CD1c-positive myeloid dendritic cell (primary cell): Measurements from ENCODE around the gene ERBB4.

Experiments used
- DNase-seq: peaks from one replicate; pipeline ENCODE4 v3.0.0-alpha.2; 2016; ENCODE audit errors: extremely low spot score

The ERBB4 gene

DNA sequence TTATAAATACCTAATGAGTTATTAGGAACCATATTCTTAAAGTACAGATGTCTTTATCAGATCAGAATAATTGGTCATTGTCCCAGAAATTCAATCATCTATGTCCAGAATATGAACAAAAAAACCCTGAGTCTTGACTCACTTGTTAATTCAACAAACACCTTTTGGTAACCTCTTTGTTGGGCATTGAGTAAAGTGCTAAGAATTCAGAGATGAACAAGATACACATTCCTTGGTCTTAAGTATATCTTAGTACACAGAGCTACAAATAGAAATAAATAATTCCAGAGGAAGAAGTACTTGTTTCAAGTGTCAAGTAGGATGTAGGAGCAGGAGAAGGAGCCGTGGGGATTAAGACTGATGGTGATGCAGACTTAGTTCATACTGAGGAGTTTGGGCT lies 1184.1 kb downstream of the ERBB4 start:
- no peak for DNase-seq

DNA sequence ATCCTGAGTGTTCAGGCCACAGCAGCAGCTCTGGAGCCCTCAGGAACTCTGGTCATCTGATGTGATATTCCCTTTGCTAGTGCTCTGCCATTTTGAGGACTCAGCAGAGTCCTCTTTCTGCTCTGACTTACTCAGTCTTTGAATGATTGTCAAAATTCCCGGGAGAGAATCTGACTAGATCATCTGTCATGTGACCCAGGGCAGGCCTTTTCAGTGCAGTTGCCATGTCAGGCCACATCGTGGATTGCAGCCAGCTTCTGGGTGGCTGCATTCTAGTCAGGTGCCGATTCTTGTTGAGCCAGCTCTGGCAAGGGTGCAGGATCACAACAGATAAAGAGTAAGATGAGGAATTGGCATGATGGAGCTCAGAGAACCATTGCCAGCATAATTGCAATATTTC lies 1186.6 kb downstream of the ERBB4 start:
- DNase-seq: no peak

DNA sequence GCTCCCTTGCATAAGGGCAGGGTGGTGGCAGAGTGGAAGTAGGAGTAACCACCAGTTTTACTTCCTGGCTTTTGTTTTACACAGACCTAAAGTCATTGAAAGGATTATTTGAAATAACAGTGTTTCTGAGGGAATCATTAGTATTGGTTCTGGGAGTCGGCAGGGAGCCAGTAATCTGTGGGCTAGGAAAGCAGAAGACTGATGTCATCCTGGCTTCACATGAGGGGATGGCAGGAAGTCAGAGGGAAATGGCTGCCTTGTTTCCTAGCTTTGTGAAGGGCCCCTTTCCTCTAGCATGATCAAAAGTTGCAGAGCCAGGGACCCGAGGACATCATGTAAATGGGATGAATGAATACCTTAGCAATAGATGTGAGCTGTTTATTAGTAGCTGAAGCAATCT lies 1189.6 kb downstream of the ERBB4 start:
- DNase-seq: no peak

DNA sequence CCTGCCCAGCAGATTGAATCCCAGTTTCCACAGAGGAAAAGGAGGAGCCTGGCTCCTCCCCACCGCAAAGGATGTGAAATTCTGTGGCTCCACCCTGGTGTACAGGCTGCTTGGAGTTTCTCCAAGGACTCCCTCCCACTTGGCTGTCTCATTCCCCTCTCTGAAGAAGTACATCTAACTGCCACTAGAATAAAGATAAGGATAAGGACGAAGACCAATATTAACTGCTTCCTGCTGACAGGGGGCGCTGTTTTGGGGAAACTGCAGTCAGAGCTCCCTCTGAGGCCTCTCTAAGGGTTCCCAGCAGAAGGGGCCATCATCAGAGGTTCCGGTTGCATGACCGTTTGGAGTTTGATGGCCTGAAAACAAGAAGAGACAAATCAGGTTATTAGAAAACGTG lies 1191.3 kb downstream of the ERBB4 start:
- DNase-seq: no peak

DNA sequence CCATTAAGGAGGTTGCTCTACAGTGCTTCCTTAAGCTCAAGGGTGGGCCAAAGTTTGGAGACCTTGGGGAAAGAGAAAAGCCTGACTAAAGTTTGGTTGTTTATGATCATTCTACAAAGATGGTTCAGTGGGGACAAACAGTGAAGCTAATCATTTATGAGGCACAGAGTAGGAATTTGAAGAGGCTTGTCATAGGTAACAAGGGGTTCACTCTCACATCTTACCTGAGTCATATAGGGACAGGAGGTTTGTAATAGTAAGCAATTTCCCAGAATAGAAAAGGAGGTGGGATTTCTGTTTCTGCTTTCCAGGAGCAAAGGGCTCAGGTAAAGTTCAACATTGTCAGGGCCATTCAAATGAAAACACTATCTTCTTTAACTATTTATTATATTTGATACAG lies 1194.3 kb downstream of the ERBB4 start:
- DNase-seq: no peak

DNA sequence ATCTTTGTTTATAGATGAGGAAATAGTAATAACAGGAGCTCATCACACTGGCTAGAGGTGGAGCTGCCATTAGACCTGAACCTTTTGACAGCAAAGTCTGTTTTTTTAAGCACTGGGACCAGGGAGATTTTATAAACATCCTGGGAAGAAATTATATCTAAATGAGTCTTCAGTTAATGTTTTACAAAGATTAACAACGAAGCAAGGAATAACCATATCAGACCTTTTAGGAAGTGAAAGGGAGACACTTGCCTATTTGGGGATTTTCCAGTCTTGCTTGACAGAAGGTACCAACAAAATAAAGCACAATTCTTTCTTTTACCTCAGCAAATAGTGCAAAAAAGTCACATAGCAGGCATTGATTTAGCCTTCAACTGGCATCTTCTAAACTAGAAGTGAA lies 1205.2 kb downstream of the ERBB4 start:
- no peak for DNase-seq

DNA sequence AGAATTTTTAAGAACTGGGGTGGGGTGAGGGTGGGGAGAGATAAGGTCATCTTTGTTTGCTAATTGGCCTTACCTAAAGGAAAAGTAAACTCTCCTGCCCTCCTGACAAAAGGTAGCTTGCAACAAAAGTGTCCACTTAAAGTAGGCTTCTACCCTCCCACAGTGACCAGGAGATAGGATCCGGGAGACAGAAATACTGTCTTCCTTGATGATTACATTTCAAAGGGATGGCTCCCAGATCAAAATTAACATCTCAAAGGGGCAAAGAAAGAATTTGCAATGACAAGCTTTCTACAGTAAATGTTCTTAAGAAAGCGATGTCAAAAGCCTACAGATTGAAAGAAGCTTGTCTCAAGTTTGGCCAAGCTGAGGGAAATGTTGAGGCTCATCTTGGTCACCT lies 1206.9 kb downstream of the ERBB4 start:
- no peak for DNase-seq

DNA sequence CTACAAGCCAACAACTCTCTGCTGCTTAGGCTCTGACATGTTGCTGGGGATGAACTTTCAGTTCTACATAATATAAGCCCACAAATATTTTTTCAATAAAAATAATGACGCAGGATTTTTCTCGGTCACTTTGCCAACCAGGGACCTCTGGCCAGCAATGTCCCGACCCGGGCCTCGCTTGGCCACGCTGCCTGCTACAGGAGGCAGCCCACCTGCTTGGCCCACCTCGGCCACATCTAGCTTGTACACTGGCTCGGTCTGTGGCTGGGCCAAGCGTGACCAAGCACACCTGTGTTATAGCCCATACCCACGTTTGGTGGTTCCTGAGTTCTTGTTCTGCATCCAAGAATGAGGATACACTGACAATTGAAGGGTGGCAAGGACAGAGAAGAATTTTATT lies 1208.7 kb downstream of the ERBB4 start:
- DNase-seq: no peak

DNA sequence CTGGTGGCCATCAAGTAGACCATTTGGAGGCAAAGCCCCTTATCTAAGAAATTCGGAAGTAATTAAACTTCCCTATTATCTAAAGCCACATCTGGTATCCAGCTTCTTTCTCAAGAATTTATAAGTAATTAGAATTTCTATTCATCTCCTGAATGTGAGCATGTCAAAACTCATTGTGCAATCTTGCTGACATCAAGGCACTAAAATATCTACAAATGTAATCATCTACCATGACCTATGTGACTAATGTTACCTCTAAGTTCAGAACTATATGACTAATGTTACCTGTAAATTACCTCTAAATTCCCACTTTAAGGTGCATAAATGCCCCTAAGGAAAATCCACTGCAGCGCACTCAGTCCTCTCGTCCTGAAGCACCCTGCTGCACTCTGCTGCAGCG lies 1209.2 kb downstream of the ERBB4 start:
- no peak for DNase-seq

DNA sequence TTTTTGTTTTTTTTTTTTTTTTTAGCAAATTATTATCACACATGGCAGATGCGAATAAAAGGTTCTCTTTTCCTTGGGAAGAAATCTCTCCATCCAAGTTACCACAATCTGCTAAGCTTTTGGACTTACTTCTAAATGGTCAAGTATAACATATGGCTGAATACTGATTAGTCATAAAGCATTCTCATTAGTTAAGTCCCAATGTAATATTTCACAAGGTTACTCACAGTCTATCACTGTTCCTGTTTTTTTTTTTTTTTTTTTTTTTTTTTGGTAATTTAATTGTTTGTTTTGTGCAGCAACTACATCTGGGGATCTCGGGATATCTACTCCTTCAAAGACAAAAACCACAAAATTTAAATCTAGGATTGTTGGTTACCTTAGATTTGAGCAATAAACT lies 1210.5 kb downstream of the ERBB4 start:
- DNase-seq: no peak
